HCT116 (cell line): Measurements from ENCODE around the gene ORM1. TPM values are rescaled to one million over a fixed set of nuclear protein-coding genes. Genes with fewer than 3 reads are reported as not detected.

Source experiments
- ATAC-seq: fragments of 200-7000 bp; cut with Tn5 transposase; 2 replicates; pipeline ENCODE4 v1.9.1; 2020; ENCODE audit warnings: mild to moderate bottlenecking, moderate library complexity
- BruUV-seq: library from RNA; stranded (reverse); fragments of 400-500 nt; replicated peaks from 2 replicates; lab custom pipeline; 2021; lab: Mats Ljungman, UMichigan
- CTCF ChIA-PET: fragments of 300-600 bp; sonication (Branson Sonifier 250); formaldehyde crosslinking; loops from one replicate; lab custom pipeline; 2021; ENCODE audit warnings: antibody characterized with exemption; lab: Charles Lee
- POLR2A ChIA-PET: fragments of 300-600, 350-600 bp; sonication (Branson Sonifier 250); formaldehyde crosslinking; loops from one replicate; lab custom pipeline; 2021; ENCODE audit warnings: antibody characterized with exemption; lab: Charles Lee
- RAD21 ChIA-PET, 2 experiments: fragments of 300-600 bp; sonication (Branson Sonifier 250); formaldehyde crosslinking; loops; one replicate each; lab custom pipeline; 2023; ENCODE audit warnings: low total read pairs in 2 of 2; ENCODE audit not compliant: uncharacterized antibody in 2 of 2, unreplicated experiment in 2 of 2, low non-redundant PET in 1 of 2; lab: Charles Lee
- DNase-seq: peaks from one replicate; pipeline ENCODE4 v3.0.0-alpha.2; 2010; ENCODE audit warnings: low read depth, low spot score
- H2AFZ ChIP-seq: fragments of 200-600 bp; shearing (Covaris generic), sonication (generic); 2 replicates; pipeline ENCODE4 v1.6.1; 2017; ENCODE audit warnings: low read depth, mixed run types, mixed read lengths, antibody characterized with exemption, low read length; ENCODE audit not compliant: poor library complexity, severe bottlenecking
- H3K27ac ChIP-seq: 2 replicates; pipeline ENCODE4 v1.5.1; 2012; ENCODE audit warnings: low read depth, low read length
- H3K27me3 ChIP-seq: fragments of 200-600 bp; sonication (generic); 2 replicates; pipeline ENCODE4 v1.6.1; 2016; ENCODE audit warnings: mixed run types, low read length, mixed read lengths; ENCODE audit not compliant: insufficient read depth
- H3K36me3 ChIP-seq, 2 experiments: fragments of 200-500 bp in 1 of 2; fragments of 200-600 bp in 1 of 2; sonication (Bioruptor generic) in 1 of 2; sonication (generic) in 1 of 2; 2 replicates each; pipeline versions ENCODE4 v1.5.1 to v1.6.1; 2014 to 2016; ENCODE audit warnings: low read length in 2 of 2, inconsistent platforms in 1 of 2, mixed read lengths in 1 of 2, mixed run types in 1 of 2; ENCODE audit not compliant: insufficient read depth in 2 of 2, control insufficient read depth in 1 of 2
- H3K4me1 ChIP-seq, 2 experiments: fragments of 200-600 bp in 1 of 2; sonication (generic) in 1 of 2; 2 replicates each; pipeline versions ENCODE4 v1.5.1 to v1.6.1; 2012 to 2017; ENCODE audit warnings: low read length in 2 of 2, inconsistent platforms in 1 of 2, mild to moderate bottlenecking in 1 of 2, mixed read lengths in 1 of 2, mixed run types in 1 of 2, moderate library complexity in 1 of 2; ENCODE audit not compliant: insufficient read depth in 2 of 2, control insufficient read depth in 1 of 2
- H3K4me2 ChIP-seq: fragments of 200-600 bp; sonication (generic); 2 replicates; pipeline ENCODE4 v1.6.1; 2017; ENCODE audit warnings: mixed run types, low read length, mixed read lengths
- H3K4me3 ChIP-seq, 2 experiments: fragments of 200-600 bp in 1 of 2; sonication (generic) in 1 of 2; replicated peaks in 1 of 2; 2 replicates each; pipeline ENCODE4 v1.5.1; 2011 to 2016; ENCODE audit warnings: low read length in 2 of 2, control low read depth in 1 of 2, low read depth in 1 of 2, mild to moderate bottlenecking in 1 of 2, mixed read lengths in 1 of 2, mixed run types in 1 of 2
- H3K79me2 ChIP-seq: fragments of 200-600 bp; sonication (generic); 2 replicates; pipeline ENCODE4 v1.6.1; 2017; ENCODE audit warnings: mild to moderate bottlenecking, mixed run types, low read length, moderate library complexity, mixed read lengths; ENCODE audit not compliant: insufficient read depth
- H3K9ac ChIP-seq: fragments of 200-600 bp; sonication (generic); 2 replicates; pipeline ENCODE4 v1.6.1; 2016; ENCODE audit warnings: low read length, mixed read lengths
- H3K9me2 ChIP-seq: fragments of 200-600 bp; sonication (generic), shearing (Covaris generic); 2 replicates; pipeline ENCODE4 v1.6.1; 2017; ENCODE audit warnings: mixed run types, mild to moderate bottlenecking, moderate library complexity; ENCODE audit not compliant: insufficient read depth
- H3K9me3 ChIP-seq, 2 experiments: fragments of 200-500 bp in 1 of 2; fragments of 200-600 bp in 1 of 2; sonication (Bioruptor generic) in 1 of 2; sonication (generic) in 1 of 2; 2 replicates each; pipeline ENCODE4 v1.6.1; 2014 to 2017; ENCODE audit warnings: low read length in 2 of 2, mixed read lengths in 2 of 2, inconsistent platforms in 1 of 2, low read depth in 1 of 2, mild to moderate bottlenecking in 1 of 2, mixed run types in 1 of 2, moderate library complexity in 1 of 2; ENCODE audit not compliant: control insufficient read depth in 1 of 2, insufficient read depth in 1 of 2
- H4K20me1 ChIP-seq: fragments of 200-600 bp; sonication (generic), shearing (Covaris generic); 2 replicates; pipeline ENCODE4 v1.6.1; 2017; ENCODE audit warnings: mixed run types, mild to moderate bottlenecking, moderate library complexity; ENCODE audit not compliant: insufficient read depth
- EGR1 ChIP-seq: IDR thresholded peaks from 2 replicates; pipeline ENCODE4 v1.6.1; 2012; ENCODE audit warnings: low read depth
- JUND ChIP-seq: IDR thresholded peaks from 2 replicates; pipeline ENCODE4 v1.6.1; 2012
- RAD21 ChIP-seq: IDR thresholded peaks from 2 replicates; pipeline ENCODE4 v1.6.1; 2012; ENCODE audit warnings: low read depth, mild to moderate bottlenecking
- SIN3A ChIP-seq: IDR thresholded peaks from 2 replicates; pipeline ENCODE4 v1.6.1; 2012; ENCODE audit warnings: low read depth
- SRF ChIP-seq: IDR thresholded peaks from 2 replicates; pipeline ENCODE4 v1.6.1; 2012; ENCODE audit warnings: low read depth
- ZNF274 ChIP-seq: fragments of 200-500 bp; sonication (Bioruptor generic); IDR thresholded peaks from 2 replicates; pipeline ENCODE4 v1.6.1; 2014; ENCODE audit warnings: mild to moderate bottlenecking, low read depth, low read length, inconsistent platforms
- intact Hi-C: fragments of 100-400 bp; cut with micrococcal nuclease; formaldehyde crosslinking; loops from 2 replicates; pipeline ENCODE4 v1.10.0; 2022
- total RNA-seq: library from RNA; stranded (reverse); gene quantifications from one replicate; pipeline ENCODE4 v1.2.1, GENCODE V29; 2021; ENCODE audit not compliant: unreplicated experiment
- TF ChIP-seq, protein P1 (sequence below): IDR thresholded peaks from 2 replicates; pipeline ENCODE4 v1.6.1; 2012
- TF ChIP-seq, protein P2 (sequence below), 3 experiments: fragments of 200-600 bp in 1 of 3; sonication (generic) in 1 of 3; IDR thresholded peaks in 2 of 3; conservative IDR thresholded peaks in 1 of 3; 2 replicates each; pipeline ENCODE4 v1.5.1; 2012 to 2017; ENCODE audit warnings: low read depth in 2 of 3, low read length in 2 of 3, antibody characterized with exemption in 1 of 3, borderline replicate concordance in 1 of 3, control low read depth in 1 of 3, mild to moderate bottlenecking in 1 of 3, mixed read lengths in 1 of 3, mixed run types in 1 of 3, moderate library complexity in 1 of 3; ENCODE audit not compliant: insufficient read depth in 1 of 3
- TF ChIP-seq, protein P3 (sequence below): IDR thresholded peaks from 2 replicates; pipeline ENCODE4 v1.6.1; 2011; ENCODE audit warnings: mild to moderate bottlenecking, low read length, moderate library complexity; ENCODE audit not compliant: insufficient replicate concordance; ENCODE audit errors: extremely low read depth
- TF ChIP-seq, protein P4 (sequence below): IDR thresholded peaks from 2 replicates; pipeline ENCODE4 v1.6.1; 2012

ORM1 gene
- total RNA-seq, 1 experiment from 2014 or later: 5.6 TPM

DNA sequence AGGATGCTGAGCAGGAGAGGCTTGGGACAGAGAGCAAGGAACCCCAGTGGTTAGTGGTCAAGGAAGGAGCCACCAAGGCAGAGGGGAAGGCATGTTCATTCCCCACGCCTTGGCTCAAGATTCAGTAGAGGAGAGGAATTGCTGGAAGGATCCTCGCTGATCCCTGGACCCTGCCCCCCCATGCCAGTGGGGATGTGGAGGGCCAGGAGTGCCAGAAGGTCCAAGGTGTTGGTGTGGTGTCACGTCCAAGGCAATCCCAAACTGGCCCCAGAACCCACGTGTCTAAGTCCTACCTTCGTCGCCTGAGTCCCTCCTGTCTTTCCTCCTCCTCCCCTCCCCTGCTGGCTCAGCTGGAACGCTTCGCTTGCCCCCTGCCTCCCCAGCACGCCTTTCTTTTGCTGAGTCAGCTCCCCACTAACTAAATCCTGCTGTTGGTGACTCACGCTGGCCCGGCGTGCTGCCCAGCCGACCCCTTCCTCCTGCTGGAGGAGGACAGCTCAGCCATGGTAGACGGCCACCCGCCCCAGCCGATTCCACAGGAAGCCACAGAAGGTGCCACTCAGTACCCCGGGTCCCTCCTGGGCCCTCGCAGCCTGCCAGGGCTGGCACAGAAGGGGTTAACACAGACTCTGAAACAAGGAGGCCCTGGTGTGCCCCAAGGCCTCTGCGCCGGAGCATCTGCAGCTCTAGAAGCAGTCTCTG lies 37.6 kb upstream of the ORM1 start:
- CTCF ChIA-PET: no interaction called here
- no peaks in the 10 kb centered on the region for H3K36me3 ChIP-seq
- DNase-seq: no peak
- no peaks in the 10 kb centered on the region for H3K4me1 ChIP-seq
- no peaks in the 10 kb centered on the region for H3K79me2 ChIP-seq
- BruUV-seq: no TSS peak
- H3K27ac ChIP-seq: no peak overlapping the region
- no peaks in the 10 kb centered on the region for H4K20me1 ChIP-seq
- no peak for ATAC-seq
- H3K9ac ChIP-seq: no peak overlapping the region
- H3K4me3 ChIP-seq: no peak overlapping the region
- no peak overlapping the region for H2AFZ ChIP-seq
- TF ChIP-seq SRF (no peak), EGR1 (no peak), SIN3A (no peak), JUND (no peak), RAD21 (no peak), ZNF274 (no peak)
- TF ChIP-seq, protein P1, sequence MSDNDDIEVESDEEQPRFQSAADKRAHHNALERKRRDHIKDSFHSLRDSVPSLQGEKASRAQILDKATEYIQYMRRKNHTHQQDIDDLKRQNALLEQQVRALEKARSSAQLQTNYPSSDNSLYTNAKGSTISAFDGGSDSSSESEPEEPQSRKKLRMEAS: no peak
- TF ChIP-seq, protein P2, sequence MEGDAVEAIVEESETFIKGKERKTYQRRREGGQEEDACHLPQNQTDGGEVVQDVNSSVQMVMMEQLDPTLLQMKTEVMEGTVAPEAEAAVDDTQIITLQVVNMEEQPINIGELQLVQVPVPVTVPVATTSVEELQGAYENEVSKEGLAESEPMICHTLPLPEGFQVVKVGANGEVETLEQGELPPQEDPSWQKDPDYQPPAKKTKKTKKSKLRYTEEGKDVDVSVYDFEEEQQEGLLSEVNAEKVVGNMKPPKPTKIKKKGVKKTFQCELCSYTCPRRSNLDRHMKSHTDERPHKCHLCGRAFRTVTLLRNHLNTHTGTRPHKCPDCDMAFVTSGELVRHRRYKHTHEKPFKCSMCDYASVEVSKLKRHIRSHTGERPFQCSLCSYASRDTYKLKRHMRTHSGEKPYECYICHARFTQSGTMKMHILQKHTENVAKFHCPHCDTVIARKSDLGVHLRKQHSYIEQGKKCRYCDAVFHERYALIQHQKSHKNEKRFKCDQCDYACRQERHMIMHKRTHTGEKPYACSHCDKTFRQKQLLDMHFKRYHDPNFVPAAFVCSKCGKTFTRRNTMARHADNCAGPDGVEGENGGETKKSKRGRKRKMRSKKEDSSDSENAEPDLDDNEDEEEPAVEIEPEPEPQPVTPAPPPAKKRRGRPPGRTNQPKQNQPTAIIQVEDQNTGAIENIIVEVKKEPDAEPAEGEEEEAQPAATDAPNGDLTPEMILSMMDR (IDR thresholded peaks at IDR 0.05 in 2 of 3, conservative IDR thresholded peaks at IDR 0.05 in 1 of 3; ENCODE audit: borderline replicate concordance in 1 of 3, insufficient read depth in 1 of 3, low read depth in 2 of 3, low read length in 2 of 3): no peak
- TF ChIP-seq, protein P3, sequence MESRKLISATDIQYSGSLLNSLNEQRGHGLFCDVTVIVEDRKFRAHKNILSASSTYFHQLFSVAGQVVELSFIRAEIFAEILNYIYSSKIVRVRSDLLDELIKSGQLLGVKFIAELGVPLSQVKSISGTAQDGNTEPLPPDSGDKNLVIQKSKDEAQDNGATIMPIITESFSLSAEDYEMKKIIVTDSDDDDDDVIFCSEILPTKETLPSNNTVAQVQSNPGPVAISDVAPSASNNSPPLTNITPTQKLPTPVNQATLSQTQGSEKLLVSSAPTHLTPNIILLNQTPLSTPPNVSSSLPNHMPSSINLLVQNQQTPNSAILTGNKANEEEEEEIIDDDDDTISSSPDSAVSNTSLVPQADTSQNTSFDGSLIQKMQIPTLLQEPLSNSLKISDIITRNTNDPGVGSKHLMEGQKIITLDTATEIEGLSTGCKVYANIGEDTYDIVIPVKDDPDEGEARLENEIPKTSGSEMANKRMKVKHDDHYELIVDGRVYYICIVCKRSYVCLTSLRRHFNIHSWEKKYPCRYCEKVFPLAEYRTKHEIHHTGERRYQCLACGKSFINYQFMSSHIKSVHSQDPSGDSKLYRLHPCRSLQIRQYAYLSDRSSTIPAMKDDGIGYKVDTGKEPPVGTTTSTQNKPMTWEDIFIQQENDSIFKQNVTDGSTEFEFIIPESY: no peak
- TF ChIP-seq, protein P4, sequence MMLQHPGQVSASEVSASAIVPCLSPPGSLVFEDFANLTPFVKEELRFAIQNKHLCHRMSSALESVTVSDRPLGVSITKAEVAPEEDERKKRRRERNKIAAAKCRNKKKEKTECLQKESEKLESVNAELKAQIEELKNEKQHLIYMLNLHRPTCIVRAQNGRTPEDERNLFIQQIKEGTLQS: no peak
- H3K9me2 ChIP-seq: no peaks in the 10 kb centered on the region
- intact Hi-C loops: no loop called here
- RAD21 ChIA-PET: no interaction called here
- H3K9me3 ChIP-seq: no peaks in the 10 kb centered on the region
- POLR2A ChIA-PET: no interaction called here
- H3K4me2 ChIP-seq: no peak overlapping the region
- H3K27me3 ChIP-seq: no peaks in the 10 kb centered on the region
